HG02973 (cell line): Measurements from ENCODE around the gene KRTAP10-1.

ENCODE experiments used
- ATAC-seq: cut with Tn5 transposase; IDR thresholded peaks from one replicate; pipeline ENCODE4 v1.9.1; 2021; ENCODE audit warnings: moderate library complexity; ENCODE audit not compliant: unreplicated experiment

KRTAP10-1 gene

DNA sequence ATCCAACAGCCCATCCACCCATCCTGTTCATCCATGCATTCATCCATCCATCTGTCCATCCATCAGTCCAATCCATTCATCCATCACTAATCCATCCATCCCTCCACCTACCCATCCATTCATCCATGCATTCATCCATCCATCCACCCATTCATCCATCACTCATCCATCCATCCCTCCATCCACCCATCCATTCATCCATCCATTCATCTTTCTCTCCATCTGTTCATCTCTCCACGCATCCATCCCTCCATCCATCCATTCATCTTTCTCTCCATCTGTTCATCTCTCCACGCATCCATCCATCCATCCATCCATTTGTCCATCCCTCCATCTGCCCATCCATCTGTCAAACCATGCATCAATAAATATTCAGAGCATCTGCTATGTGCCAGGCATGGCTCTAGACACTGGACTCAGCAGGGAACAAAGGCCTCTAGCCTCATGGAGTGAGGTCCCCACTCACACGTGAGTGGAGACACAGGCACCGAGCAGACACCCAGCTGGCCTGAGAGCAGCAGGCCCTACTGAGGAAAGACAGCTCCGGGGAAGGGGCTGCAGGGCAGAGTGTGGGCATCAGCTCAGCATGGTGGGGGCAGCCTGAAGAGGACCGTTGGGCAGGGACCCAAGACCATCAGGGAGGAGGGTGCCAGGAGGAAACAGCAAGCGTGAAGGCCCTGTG is 9.6 kb downstream of the KRTAP10-1 start:
- no peak for ATAC-seq

DNA sequence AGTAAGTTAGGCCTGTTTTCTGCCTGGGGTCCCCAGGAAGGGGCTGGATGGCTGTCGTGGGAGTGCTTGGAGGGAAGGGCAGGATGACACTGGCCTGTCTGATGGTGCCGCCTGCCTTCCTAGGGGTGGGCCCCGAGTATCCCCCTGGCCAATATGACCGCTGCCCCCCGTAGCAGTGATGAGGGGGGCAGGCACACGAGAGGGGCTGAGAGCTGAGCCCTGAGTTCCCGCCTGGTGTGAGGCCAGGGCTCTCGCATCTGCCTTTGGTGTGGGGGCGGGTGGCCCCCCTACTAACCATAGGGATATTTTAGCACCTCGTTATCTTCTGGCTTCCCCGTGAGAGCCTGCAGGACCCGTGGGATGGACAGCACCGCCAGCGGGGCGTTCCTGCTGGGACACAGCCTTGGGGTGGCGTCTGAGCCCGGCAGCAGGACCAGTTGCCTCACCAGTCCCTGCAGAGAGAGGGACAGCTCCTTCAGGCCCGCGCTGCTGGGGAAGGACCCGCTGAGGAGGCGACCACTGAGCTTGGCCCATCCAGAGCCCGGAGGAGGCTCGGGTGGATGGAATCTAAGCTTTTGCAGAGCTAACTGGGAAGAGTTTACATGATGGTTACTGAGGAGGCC is 10.4 kb downstream of the KRTAP10-1 start:
- ATAC-seq = no peak

DNA sequence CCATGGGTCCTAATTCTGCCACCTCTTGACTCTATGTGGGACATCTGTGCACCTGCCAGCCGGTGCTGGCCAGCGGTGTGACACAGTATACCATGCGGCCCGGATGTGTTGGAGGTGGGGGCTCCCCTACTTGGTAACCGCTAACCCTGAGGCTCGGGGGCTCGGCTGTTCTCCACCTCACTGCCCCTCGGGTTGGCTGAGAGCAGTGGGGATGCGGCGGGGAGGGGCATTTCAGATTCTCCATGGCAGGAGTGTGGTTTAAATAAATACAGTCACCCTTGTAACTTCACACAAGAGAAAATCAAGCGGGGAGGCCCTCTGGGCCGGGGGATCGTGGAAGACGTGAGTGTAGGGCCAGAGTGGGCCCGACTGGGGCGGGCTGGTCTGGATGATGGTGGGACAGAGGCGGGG is 11.0 kb downstream of the KRTAP10-1 start:
- no peak for ATAC-seq

DNA sequence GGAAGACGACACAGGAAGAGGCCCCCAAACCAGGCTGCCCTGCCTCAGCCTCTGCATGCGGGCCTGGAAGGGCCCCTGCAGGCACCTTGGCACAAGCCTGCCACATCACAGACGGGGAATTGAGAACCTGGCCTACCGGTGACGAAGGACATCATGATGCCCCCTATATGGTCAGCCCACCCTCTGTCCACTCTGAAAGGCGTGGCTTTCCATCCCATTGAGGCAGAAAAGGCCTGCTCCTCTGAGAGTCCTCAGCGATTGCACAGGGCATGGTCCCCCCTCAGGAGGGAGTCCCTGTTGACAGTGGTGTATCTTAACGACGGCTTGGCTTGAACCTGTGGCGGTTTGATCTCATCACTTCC is 11.4 kb downstream of the KRTAP10-1 start:
- no peak for ATAC-seq

DNA sequence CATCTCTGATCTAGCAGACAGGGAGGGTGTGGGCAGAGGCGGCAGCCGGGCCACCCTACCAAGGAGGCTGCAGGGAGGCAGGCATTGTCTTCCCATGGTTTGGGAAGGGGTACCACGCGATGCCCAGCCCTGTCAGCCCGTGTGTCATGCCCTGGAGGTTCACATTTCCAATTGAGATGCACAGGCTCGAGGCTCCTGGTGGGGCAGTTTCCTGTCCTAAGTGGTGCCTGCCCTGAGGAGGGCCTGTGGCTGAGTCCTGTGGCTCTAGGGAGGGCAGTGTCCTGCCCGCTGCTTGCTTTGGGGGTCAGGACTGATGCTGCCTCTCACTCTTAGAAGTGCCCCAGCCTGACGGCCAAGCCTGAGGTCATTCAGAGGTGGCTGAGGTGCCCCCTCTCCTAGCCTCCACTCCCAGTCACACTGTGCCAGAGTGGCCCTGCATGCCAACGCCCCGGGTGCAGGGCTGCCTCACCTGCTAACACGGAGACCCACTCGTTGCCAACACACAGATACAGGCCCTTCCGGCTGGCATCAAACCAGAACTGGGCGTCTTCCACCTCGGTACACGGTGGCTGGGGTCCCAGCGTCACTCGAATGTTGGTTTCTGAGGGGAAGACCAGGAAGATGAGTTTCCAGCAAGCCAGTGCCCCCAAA is 11.9 kb downstream of the KRTAP10-1 start:
- no peak for ATAC-seq

DNA sequence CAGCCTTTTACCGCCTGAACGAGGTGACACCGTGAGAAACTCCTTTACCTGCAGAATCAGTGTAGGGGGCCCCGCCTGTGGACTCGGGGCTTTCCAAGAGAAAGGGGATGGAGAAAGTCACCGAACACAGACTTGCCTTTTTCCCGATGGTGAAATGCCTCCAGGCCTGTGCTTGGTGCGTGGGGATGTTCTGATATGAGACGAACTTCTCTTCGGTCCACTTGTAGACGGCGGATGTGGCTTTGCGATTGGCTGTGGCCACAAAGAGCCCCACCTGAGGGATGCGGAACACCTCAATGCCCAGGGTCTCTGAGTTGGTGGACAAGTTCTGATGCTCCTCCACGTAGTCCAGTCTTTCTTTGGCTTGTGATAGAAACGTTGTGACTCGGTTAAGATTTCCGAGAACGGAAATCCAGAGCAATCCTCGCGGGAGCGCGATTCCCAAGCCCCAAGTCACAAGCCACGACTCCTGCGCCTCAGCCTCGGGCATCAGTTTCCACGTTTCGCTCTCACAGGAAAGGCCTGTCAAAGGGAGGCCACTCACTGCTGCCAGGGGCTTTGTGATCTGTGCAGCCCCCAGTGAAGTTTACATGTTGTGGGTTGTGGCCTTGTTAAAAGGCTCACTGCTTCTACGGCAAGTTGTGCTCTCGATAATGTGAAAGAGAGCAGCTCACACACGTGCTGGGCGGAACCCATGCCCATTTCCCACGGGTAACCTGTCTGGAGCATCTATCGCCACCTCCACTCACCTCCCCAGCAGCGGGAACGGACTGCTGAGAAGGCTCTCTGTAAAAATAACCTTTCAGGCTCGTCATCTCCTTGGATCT is 12.6 kb downstream of the KRTAP10-1 start:
- no peak for ATAC-seq

DNA sequence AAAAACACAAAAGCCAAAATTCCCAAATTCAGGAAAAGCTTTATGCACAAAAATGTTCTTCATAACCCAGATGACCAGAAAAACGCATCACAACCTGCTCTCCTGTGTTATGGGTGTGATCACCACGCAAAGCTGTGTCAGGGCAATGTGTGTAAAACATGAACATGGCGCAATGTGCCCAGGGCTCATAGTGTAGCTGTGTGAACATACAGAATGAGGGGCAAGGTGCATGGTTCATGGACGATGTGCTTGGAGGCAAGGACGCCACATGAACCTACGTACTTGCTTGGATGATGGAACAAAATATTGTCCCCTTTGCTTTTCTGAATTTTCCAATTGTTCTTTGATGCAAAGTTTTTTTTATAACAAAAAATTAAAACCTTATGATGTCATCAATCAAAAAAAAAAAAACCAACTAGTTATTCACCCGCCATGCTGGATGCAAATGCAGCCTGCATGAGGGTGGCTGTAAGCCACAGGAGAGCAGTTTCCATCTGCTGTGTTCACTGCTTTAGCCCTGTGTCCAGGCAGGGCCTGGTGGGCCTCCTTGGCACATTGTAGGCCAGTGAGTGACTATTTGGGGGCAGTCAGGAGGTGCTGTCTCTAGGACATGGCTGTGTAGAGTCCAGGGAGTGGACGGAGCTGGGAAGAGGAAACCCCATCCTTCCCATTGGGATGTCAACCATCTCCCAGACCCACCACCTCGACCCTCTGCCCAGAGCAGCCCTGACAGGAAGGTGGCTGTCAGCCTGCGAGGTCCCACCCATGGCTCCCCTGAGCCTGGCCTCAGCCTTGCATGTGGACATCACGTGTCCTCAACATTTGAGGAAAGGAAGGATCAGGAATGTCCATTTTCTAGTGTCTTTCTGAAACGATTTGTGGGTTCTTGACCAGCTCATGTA is 13.6 kb downstream of the KRTAP10-1 start:
- ATAC-seq = no peak

DNA sequence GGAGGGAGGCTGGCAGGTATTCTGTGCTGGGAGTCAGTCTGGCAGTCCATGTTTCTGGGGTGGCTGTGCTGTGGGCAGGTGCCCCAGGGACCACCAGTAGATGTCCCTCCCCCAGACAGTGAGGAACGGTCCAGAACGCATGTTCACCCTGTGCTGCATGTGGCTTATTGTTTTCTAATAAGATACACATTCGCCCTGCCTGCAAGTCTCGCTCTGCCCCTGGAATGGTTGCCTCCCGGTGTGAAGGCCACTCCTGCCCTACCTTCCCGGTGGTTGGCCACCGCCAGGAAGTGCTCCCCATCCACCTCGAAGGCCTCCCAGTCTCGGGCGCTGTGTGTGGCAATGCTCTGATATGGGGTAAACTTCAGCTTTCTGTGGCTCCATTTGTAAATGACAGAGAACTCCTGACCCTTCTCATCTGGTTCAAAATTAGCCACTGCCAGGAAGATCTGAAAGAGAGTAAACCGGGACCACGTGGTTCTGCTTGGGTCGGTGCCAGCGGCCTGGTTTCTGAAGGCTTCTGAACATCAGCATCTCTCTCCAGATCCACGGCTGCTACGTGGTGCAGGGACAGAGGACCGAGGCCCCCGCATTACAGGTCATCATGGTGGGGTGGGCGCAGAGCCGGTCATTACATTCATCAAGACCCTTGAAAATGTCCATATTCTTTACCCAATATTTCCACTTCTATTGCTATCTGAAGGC is 14.5 kb downstream of the KRTAP10-1 start:
- no peak for ATAC-seq

DNA sequence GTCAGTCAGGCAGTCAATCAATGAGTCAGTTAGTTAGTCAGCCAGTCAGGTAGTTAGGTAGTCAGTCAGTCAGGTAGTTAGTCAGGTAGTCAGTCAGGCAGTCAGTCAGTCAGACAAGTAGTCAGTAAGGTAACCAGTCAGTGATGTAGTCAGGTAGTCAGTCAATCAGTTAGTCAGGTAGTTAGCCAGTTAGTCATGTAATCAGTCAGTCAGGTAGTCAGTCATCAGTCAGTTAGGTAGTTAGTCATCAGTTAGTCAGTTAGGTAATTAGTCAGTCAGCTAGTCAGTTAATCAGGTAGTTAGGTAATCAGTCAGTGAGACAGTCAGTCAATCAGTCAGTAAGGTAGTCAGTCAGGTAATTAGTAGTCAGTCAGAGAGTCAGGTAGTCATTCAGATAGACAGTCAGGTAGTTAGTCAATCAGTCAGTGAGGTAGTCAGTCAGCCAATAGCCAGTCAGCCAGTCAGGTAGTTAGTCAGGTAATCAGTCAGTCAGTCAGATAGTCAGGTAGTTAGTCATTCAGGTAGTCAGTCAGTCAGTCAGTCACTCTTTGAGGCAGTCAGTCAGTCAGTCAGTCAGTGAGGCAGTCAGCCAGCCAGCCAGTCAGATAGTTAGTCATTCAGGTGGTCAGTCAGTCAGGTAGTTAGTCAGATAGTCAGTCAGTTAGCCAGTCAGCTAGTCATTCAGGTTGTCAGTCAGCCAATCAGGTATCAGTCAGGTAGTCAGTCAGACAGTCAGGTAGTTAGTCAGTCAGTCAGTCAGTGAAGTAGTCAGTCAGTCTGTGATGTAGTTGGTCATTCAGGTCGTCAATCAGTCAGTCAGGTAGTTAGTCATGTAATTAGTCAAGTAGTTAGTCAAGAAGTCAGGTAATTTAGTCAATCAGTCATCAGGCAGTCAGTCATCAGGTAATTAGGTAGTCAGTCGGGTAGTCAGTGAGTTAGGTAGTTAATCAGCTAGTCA is 15.3 kb downstream of the KRTAP10-1 start:
- no peak for ATAC-seq

DNA sequence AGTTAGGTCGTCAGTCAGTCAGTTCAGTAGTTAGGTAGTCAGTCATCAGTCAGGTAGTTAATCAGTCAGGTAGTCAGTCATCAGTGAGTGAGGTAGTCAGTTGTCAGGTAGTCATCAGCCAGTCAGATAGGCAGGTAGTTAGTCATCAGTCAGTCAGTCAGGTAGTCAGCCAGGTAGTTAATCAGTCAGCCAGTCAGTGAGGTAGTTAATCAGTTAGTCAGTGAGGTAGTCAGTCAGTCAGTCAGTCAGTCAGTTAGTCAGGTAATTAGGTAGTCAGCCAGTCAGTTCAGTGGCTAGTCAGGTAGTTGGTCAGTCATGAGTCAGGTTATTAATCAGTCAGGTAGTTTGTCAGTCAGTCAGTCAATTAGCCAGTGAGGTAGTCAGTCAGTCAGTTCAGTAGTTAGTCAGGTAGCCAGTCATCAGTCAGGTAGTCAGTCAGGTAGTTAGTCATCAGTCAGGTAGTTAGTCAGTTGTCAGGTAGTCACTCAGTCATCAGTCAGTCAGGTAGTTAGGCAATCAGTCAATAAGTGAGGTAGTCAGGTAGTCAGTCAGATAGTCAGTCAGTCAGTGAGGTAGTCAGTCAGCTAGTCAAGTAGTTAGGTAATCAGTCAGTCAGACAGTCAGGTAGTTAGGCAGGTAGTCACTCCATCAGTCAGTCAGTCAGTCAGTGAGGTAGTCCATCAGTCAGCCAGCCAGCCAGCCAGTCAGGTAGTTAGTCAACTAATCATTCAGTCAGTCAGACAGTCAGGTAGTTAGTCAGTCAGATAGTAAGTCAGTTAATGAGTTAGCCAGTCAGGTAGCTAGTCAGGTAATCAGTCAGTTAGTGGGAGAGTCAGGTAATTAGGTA is 16.2 kb downstream of the KRTAP10-1 start:
- no peak for ATAC-seq

DNA sequence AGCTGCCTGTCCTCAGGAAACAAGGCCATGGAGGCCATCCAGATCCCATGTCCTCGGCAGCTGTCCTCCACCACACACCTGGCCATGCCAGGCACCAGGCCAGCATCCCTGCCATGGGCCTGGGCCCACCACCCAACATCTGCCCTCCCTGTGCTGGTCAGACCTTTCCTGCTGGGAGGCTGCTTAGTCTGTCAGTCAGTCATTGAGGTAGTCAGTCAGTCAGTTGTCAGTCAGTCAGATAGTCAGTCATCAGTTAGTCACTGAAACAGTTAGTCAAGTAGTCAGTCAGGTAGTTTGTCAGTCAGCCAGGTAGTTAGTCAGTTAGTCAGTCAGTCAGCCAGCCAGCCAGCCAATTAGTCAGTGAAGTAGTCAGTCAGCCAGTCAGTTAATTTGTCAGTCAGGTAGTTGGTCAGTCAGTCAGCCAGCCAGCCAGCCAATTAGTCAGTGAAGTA is 17.2 kb downstream of the KRTAP10-1 start:
- no peak for ATAC-seq

DNA sequence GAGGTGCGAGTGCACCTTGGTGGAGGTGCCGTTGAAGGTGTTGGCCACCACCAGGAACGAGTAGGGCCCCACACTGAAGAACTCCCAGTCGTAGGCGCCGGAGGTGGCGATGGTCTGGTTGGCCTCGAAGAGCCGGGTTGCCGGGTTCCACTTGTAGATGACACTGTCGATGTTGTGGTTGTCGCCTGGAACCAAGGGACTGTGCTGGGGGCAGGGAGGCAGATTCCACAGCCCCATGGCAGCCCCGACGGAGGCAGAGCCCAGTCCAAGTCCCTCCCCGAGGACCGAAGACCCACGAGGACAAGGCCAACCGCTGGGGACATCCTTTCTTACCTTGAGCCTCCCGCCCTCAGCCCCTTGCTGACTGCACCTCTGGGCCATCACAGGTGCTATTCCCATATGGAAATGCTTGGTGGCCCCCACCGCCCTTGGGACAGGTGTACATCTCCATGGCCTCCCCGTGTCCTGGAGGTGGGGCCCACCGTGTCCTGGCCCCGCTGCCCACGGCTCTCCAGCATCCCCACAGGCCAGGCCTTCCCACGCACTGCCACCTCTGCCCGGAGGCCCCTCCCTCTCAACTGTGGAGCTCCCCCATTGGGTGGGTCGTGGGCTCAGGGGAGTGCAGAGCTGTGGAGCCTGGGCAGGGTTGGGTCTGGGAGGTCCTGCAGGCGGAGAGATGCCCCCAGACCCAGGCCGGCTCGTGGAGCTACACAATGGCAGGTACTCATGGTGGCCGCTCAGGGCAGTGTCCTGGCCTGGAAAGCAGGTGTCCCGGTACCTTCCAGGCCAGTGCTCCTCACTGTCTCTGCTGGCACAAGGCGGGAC is 17.9 kb downstream of the KRTAP10-1 start:
- no peak for ATAC-seq

DNA sequence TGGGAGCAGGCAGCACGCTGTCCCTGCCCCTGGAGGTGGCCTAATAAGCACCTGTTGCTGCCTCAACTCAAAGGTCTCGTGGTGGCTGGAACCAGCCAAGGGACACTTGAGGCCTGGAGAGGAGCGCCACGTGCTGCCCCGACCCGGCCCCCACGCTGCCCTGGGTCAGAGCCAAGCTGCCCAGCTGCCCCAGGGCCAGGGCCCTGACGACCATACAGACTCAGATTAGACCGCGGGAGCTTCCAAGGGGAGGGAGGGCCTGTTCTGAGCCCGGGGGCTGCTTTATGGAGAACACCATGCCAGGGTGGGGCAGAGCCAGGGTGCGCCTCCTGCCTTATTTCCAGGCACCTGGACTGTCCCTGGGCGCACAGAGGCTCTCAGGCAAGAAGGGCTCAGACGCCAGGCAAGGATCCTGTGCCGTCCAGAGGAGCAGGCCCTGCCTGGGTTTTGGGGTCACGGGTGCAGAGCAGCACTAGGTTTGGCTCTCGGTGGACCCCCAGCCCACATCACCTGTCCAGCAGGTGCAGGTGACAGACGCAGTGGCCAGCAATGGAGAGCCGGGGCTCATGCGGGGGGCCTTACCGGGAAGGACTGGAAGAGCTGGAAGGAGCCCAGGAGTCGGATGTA is 18.6 kb downstream of the KRTAP10-1 start:
- no peak for ATAC-seq

DNA sequence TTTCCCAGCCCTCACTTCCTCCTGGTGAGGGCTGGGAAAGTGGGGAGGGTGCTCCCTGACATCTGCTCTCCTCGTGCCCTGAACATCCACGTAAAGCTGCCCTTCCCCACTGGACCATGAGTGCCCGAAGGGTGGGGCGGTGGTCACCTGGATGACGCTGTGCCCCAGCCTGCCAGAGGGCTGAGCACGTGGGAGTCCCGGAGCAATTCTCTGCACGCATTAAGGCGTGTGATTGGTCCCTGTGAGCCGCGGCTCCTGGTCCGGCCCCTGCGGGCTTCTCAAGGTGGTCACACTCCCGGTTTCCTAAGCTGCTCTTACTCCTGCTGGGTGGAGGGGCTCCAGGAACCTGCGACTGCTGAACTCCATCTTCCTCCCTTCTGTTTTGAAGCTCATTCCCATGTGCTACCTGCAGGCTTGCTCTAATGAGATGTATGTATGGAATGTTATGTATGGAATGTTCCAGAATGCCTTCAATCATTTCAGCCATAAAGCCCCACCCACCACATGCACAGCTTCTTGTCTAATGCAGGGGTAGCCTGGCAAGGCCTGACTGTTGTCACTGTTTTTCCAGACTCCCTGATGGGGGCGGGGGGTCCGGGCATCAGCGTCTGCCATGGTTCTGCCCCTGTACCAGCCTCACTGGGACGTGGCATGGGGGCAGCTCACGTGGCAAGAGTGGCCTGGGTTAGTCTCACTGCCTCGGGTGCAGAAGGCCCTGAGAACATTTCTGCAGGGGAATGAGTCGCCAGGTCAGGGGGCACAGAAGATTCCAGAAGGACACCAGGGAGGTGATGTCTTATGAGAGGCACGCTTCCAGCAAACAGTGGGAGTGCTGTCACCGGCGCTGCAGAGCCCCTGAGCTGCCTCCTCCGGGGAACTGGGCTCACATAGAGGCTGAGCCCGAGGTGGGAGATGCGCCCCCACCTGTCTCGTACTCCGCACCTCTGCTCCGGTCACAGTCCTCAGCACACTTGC is 19.4 kb downstream of the KRTAP10-1 start:
- no peak for ATAC-seq
